Measurements from ENCODE around the gene AGAP2. TPM values are rescaled to one million over a fixed set of nuclear protein-coding genes. Genes with fewer than 3 reads are reported as not detected.
"Not testable (repeated sequence)": the region's sequence is repeated elsewhere in the genome, so short reads cannot be mapped to it uniquely, and the experiment has no call there.

The AGAP2 gene
- total RNA-seq, 4 donors from 2014 or later, result 1.1 to 5.7 (median 2.5) TPM

- WGBS, 2 donors, result 98 to 99% methylated on average over 5 of the region's 5 CpGs
- no peak for DNase-seq (ENCODE audit: low spot score in 2 of 2)
Measured at GRCh38 chr12:57717131-57717530, 21.4 kb downstream of the AGAP2 start.

GRCh38 chr12:57716305-57716704 is 22.2 kb downstream of the AGAP2 start:
- 90 to 92% methylated on average over 4 of the region's 4 CpGs for WGBS, 2 donors
- TF ChIP-seq CTCF (IDR thresholded peaks at IDR 0.05) (no peak), POLR2A (IDR thresholded peaks at IDR 0.05) (no peak), EP300 (IDR thresholded peaks at IDR 0.05) (no peak)

More at GRCh38 chr12:57717131-57717530, 21.4 kb downstream of the AGAP2 start:
- Histone ChIP-seq H3K4me1 (no peaks in the 10 kb centered on the region), H3K27ac (no peak overlapping the region), H3K9me3 (no peaks in the 10 kb centered on the region), H3K4me3 (no peak overlapping the region), H3K27me3 (no peaks in the 10 kb centered on the region), H3K36me3 (peaks cover 0 to 97% (median 25%) of the 10 kb centered on the region in 3 donors)
- TF ChIP-seq EP300 (IDR thresholded peaks at IDR 0.05), result no peak
- no peak for TF ChIP-seq POLR2A (IDR thresholded peaks at IDR 0.05)
- TF ChIP-seq CTCF (IDR thresholded peaks at IDR 0.05), result no peak

GRCh38 chr12:57715786-57716185 is 22.8 kb downstream of the AGAP2 start:
- no peak overlapping the region for H3K27ac ChIP-seq
- no peak for DNase-seq (ENCODE audit: low spot score in 2 of 2)
- no peaks in the 10 kb centered on the region for H3K9me3 ChIP-seq
- no peaks in the 10 kb centered on the region for H3K4me1 ChIP-seq
- H3K27me3 ChIP-seq, result no peaks in the 10 kb centered on the region
- WGBS, 2 donors, result 89 to 90% methylated on average over 12 of the region's 12 CpGs
- no peak for TF ChIP-seq POLR2A (IDR thresholded peaks at IDR 0.05)
- no peak for TF ChIP-seq CTCF (IDR thresholded peaks at IDR 0.05)
- no peak for TF ChIP-seq EP300 (IDR thresholded peaks at IDR 0.05)
- H3K4me3 ChIP-seq, result no peak overlapping the region
- peaks cover 0 to 93% (median 22%) of the 10 kb centered on the region in 3 donors for H3K36me3 ChIP-seq

More at GRCh38 chr12:57716305-57716704, 22.2 kb downstream of the AGAP2 start:
- Histone ChIP-seq H3K36me3 (peaks cover 0 to 97% (median 25%) of the 10 kb centered on the region in 3 donors), H3K27ac (no peak overlapping the region), H3K27me3 (no peaks in the 10 kb centered on the region), H3K4me3 (no peak overlapping the region), H3K9me3 (no peaks in the 10 kb centered on the region), H3K4me1 (no peaks in the 10 kb centered on the region)
- no peak for DNase-seq (ENCODE audit: low spot score in 2 of 2)

- not testable (repeated sequence) for H3K27me3 ChIP-seq; H3K4me3 ChIP-seq; H3K27ac ChIP-seq; DNase-seq (ENCODE audit: low spot score in 2 of 2); H3K9me3 ChIP-seq; H3K4me1 ChIP-seq
- H3K36me3 ChIP-seq, result peaks cover 0 to 87% (median 16%) of the 10 kb centered on the region in 3 donors
- WGBS, 2 donors, result 90 to 96% methylated on average over 6 of the region's 6 CpGs
Measured at GRCh38 chr12:57715036-57715748, 23.4 kb downstream of the AGAP2 start.

GRCh38 chr12:57713209-57713608 is 25.3 kb downstream of the AGAP2 start:
- TF ChIP-seq CTCF (IDR thresholded peaks at IDR 0.05), result no peak
- no peak for TF ChIP-seq POLR2A (IDR thresholded peaks at IDR 0.05)
- TF ChIP-seq EP300 (IDR thresholded peaks at IDR 0.05), result no peak
- Histone ChIP-seq H3K4me3 (no peak overlapping the region), H3K36me3 (peaks cover 0 to 81% (median 11%) of the 10 kb centered on the region in 3 donors), H3K27me3 (no peaks in the 10 kb centered on the region), H3K4me1 (no peaks in the 10 kb centered on the region), H3K27ac (no peak overlapping the region), H3K9me3 (no peaks in the 10 kb centered on the region)
- DNase-seq (ENCODE audit: low spot score in 2 of 2), result no peak
- 60 to 66% methylated on average over 5 of the region's 5 CpGs for WGBS, 2 donors

Measured in tibial nerve (tissue), 4 donors.